SU-DHL-6 (cell line): ENCODE measurements around the gene ENOX2.

Experiments used
- H2AFZ ChIP-seq: fragments of 200-600 bp; sonication (generic); 2 replicates; pipeline ENCODE4 v1.6.1; 2014; ENCODE audit warnings: low read depth, mild to moderate bottlenecking, moderate library complexity, mixed read lengths, antibody characterized with exemption, low read length; ENCODE audit not compliant: severe bottlenecking
- H3F3A ChIP-seq: fragments of 200-600 bp; shearing (Covaris generic); 2 replicates; pipeline ENCODE4 v1.6.0; 2016; ENCODE audit warnings: antibody characterized with exemption, mild to moderate bottlenecking; ENCODE audit not compliant: insufficient read depth
- H3K27ac ChIP-seq: fragments of 200-600 bp; sonication (generic); 2 replicates; pipeline ENCODE4 v1.5.1; 2016; ENCODE audit warnings: low read depth, mild to moderate bottlenecking, low read length, moderate library complexity, mixed read lengths
- H3K27me3 ChIP-seq: fragments of 200-600 bp; sonication (generic), shearing (Covaris generic); 2 replicates; pipeline ENCODE4 v1.6.0; 2014; ENCODE audit warnings: mild to moderate bottlenecking, low read length
- H3K36me3 ChIP-seq: fragments of 200-600 bp; sonication (generic); 2 replicates; pipeline ENCODE4 v1.6.1; 2014; ENCODE audit warnings: mild to moderate bottlenecking, low read length, mixed read lengths
- H3K4me2 ChIP-seq: fragments of 300-600, 200-600 bp; shearing (Covaris generic), sonication (generic); 2 replicates; pipeline ENCODE4 v1.6.0; 2014; ENCODE audit warnings: low read length, low read depth, mild to moderate bottlenecking; ENCODE audit not compliant: poor library complexity, severe bottlenecking
- H3K4me3 ChIP-seq: fragments of 200-600 bp; sonication (generic); 2 replicates; pipeline ENCODE4 v1.5.1; 2014; ENCODE audit warnings: antibody characterized with exemption, low read length, mild to moderate bottlenecking, mixed read lengths; ENCODE audit not compliant: insufficient read depth, poor library complexity, severe bottlenecking
- H3K79me2 ChIP-seq: fragments of 200-600 bp; sonication (generic); 2 replicates; pipeline ENCODE4 v1.6.1; 2014; ENCODE audit warnings: mild to moderate bottlenecking, low read length, moderate library complexity; ENCODE audit not compliant: insufficient read depth
- H3K9ac ChIP-seq: fragments of 200-600 bp; sonication (generic); 2 replicates; pipeline ENCODE4 v1.7.0; 2014; ENCODE audit warnings: mild to moderate bottlenecking, low read length
- H3K9me2 ChIP-seq: fragments of 200-600 bp; sonication (generic); replicated peaks from 2 replicates; pipeline ENCODE4 v1.6.1; 2014; ENCODE audit warnings: low read length; ENCODE audit not compliant: insufficient read depth
- H3K9me3 ChIP-seq: fragments of 200-600 bp; sonication (generic); 2 replicates; pipeline ENCODE4 v1.6.1; 2014; ENCODE audit warnings: low read length, mixed read lengths; ENCODE audit not compliant: insufficient read depth
- H4K20me1 ChIP-seq: fragments of 200-600 bp; sonication (generic); 2 replicates; pipeline ENCODE4 v1.6.1; 2014; ENCODE audit warnings: low read depth, mild to moderate bottlenecking, antibody characterized with exemption, low read length, moderate library complexity, mixed read lengths
- CTCF ChIP-seq: fragments of 200-600 bp; sonication (generic); IDR thresholded peaks from one replicate; pipeline ENCODE4 v1.5.1; 2017; ENCODE audit warnings: antibody characterized with exemption, mild to moderate bottlenecking, low read length, moderate library complexity; ENCODE audit not compliant: insufficient read depth, poor library complexity, severe bottlenecking
- EZH2phosphoT487 ChIP-seq: fragments of 200-600 bp; sonication (generic), shearing (Covaris generic); conservative IDR thresholded peaks from 2 replicates; pipeline ENCODE4 v1.6.1; 2018; ENCODE audit warnings: mild to moderate bottlenecking, antibody characterized with exemption, low read length, moderate library complexity, mixed read lengths

ENOX2 gene

GRCh38 chrX:130615941-130616340, 287.1 kb downstream of the ENOX2 start:
- Histone ChIP-seq H3K4me2 (no peak overlapping the region), H3K27me3 (no peaks in the 10 kb centered on the region), H3K36me3 (no peaks in the 10 kb centered on the region), H3K9me2 (no peaks in the 10 kb centered on the region), H3F3A (no peaks in the 10 kb centered on the region), H3K9ac (no peak overlapping the region), H3K9me3 (no peaks in the 10 kb centered on the region), H3K27ac (no peak overlapping the region), H2AFZ (no peak overlapping the region), H4K20me1 (no peaks in the 10 kb centered on the region), H3K4me3 (no peak overlapping the region), H3K79me2 (no peaks in the 10 kb centered on the region)
- TF ChIP-seq CTCF (no peak), EZH2phosphoT487 (no peak)

- no peaks in the 10 kb centered on the region for H3K27me3 ChIP-seq
These were observed 295.6 kb downstream of the ENOX2 start for GRCh38 chrX:130607431-130607830.

GRCh38 chrX:130606425-130606824, 296.6 kb downstream of the ENOX2 start:
- H4K20me1 ChIP-seq = no peaks in the 10 kb centered on the region
- H3K4me2 ChIP-seq = no peak overlapping the region
- no peak overlapping the region for H3K4me3 ChIP-seq
- no peak overlapping the region for H3K9ac ChIP-seq
- H3K79me2 ChIP-seq = no peaks in the 10 kb centered on the region
- no peak overlapping the region for H3K27ac ChIP-seq
- H3K9me3 ChIP-seq = no peaks in the 10 kb centered on the region
- H3K9me2 ChIP-seq = no peaks in the 10 kb centered on the region
- TF ChIP-seq CTCF = no peak
- no peak for TF ChIP-seq EZH2phosphoT487
- H3K36me3 ChIP-seq = no peaks in the 10 kb centered on the region
- no peak overlapping the region for H2AFZ ChIP-seq
- H3F3A ChIP-seq = no peaks in the 10 kb centered on the region
- H3K27me3 ChIP-seq = no peaks in the 10 kb centered on the region

More at GRCh38 chrX:130607431-130607830, 295.6 kb downstream of the ENOX2 start:
- Histone ChIP-seq H3K9me2 (no peaks in the 10 kb centered on the region), H4K20me1 (no peaks in the 10 kb centered on the region), H3K27ac (no peak overlapping the region), H3K4me2 (no peak overlapping the region), H3K79me2 (no peaks in the 10 kb centered on the region), H3K9ac (no peak overlapping the region), H2AFZ (no peak overlapping the region), H3F3A (no peaks in the 10 kb centered on the region), H3K4me3 (no peak overlapping the region), H3K9me3 (no peaks in the 10 kb centered on the region), H3K36me3 (no peaks in the 10 kb centered on the region)
- TF ChIP-seq CTCF (no peak), EZH2phosphoT487 (no peak)
